SK-N-SH (cell line): Measurements from ENCODE around the gene SLC23A3. TPM values are rescaled to one million over a fixed set of nuclear protein-coding genes. Genes with fewer than 3 reads are reported as not detected.
A peak's percentile ranks its signal among the peaks of the same experiment; 100 is the strongest.

ENCODE experiments used
- CTCF ChIA-PET: fragments of 300-600, 350-600 bp; formaldehyde crosslinking; extraction: SDS; loops from one replicate; lab custom pipeline; 2021; lab: Yijun Ruan, JAX
- POLR2A ChIA-PET: fragments of 350-600 bp; sonication (Branson Sonifier 250); formaldehyde crosslinking; extraction: SDS; loops from one replicate; lab custom pipeline; 2020; ENCODE audit warnings: antibody characterized with exemption, inconsistent platforms; lab: Yijun Ruan, JAX
- DNase-seq: peaks from one replicate; pipeline ENCODE4 v3.0.0; 2012
- H2AFZ ChIP-seq: fragments of 200-600 bp; sonication (generic); 2 replicates; pipeline ENCODE4 v1.8.1; 2016; ENCODE audit warnings: antibody characterized with exemption, mild to moderate bottlenecking, low read depth
- H3F3A ChIP-seq: fragments of 200-600 bp; sonication (generic); replicated peaks from 2 replicates; pipeline ENCODE3; 2016; ENCODE audit warnings: antibody characterized with exemption, mild to moderate bottlenecking; ENCODE audit not compliant: insufficient read depth
- H3K27ac ChIP-seq, 2 experiments: fragments of 200-500 bp in 1 of 2; fragments of 200-600 bp in 1 of 2; sonication (Bioruptor generic) in 1 of 2; sonication (generic), shearing (Covaris generic) in 1 of 2; 2 replicates each; pipeline versions ENCODE4 v1.5.1 to v1.6.1; 2014 to 2016; ENCODE audit warnings: low read depth in 2 of 2, inconsistent platforms in 1 of 2, low read length in 1 of 2, mild to moderate bottlenecking in 1 of 2, mixed read lengths in 1 of 2
- H3K27me3 ChIP-seq: fragments of 200-600 bp; sonication (generic), shearing (Covaris generic); 2 replicates; pipeline ENCODE4 v1.6.1; 2016; ENCODE audit warnings: mixed run types; ENCODE audit not compliant: insufficient read depth
- H3K36me3 ChIP-seq, 2 experiments: fragments of 200-500 bp in 1 of 2; fragments of 200-600 bp in 1 of 2; sonication (Bioruptor generic) in 1 of 2; sonication (generic) in 1 of 2; replicated peaks in 1 of 2; 2 replicates each; pipeline versions ENCODE3 to v1.5.1; 2014 to 2016; ENCODE audit warnings: low read length in 1 of 2, mild to moderate bottlenecking in 1 of 2; ENCODE audit not compliant: insufficient read depth in 2 of 2, control insufficient read depth in 1 of 2
- H3K4me1 ChIP-seq, 2 experiments: fragments of 200-500 bp in 1 of 2; fragments of 200-600 bp in 1 of 2; sonication (Bioruptor generic) in 1 of 2; sonication (generic), shearing (Covaris generic) in 1 of 2; 2 replicates each; pipeline versions ENCODE4 v1.5.1 to v1.6.1; 2014 to 2016; ENCODE audit warnings: low read depth in 1 of 2, low read length in 1 of 2, mixed run types in 1 of 2; ENCODE audit not compliant: insufficient read depth in 2 of 2, control insufficient read depth in 1 of 2
- H3K4me2 ChIP-seq: fragments of 200-600 bp; sonication (generic), shearing (Covaris generic); 2 replicates; pipeline ENCODE4 v1.6.1; 2017; ENCODE audit warnings: mixed run types
- H3K4me3 ChIP-seq, 2 experiments: fragments of 200-500 bp in 1 of 2; fragments of 200-600 bp in 1 of 2; sonication (Bioruptor generic) in 1 of 2; sonication (generic), shearing (Covaris generic) in 1 of 2; 2 replicates each; pipeline versions ENCODE4 v1.5.1 to v1.8.1; 2014 to 2016; ENCODE audit warnings: low read depth in 2 of 2, inconsistent platforms in 1 of 2, low read length in 1 of 2, mild to moderate bottlenecking in 1 of 2, mixed read lengths in 1 of 2, moderate library complexity in 1 of 2
- H3K79me2 ChIP-seq: fragments of 200-600 bp; sonication (generic); 2 replicates; pipeline ENCODE4 v1.8.1; 2017; ENCODE audit warnings: mild to moderate bottlenecking; ENCODE audit not compliant: insufficient read depth
- H3K9ac ChIP-seq: fragments of 200-600 bp; sonication (generic); 2 replicates; pipeline ENCODE4 v1.6.1; 2017; ENCODE audit warnings: mixed run types
- H3K9me2 ChIP-seq: fragments of 200-600 bp; sonication (generic); 2 replicates; pipeline ENCODE4 v1.6.1; 2017; ENCODE audit warnings: mixed run types
- H3K9me3 ChIP-seq: fragments of 200-600 bp; sonication (generic); 2 replicates; pipeline ENCODE4 v1.6.1; 2017; ENCODE audit warnings: mixed run types, mild to moderate bottlenecking, moderate library complexity
- H4K20me1 ChIP-seq: fragments of 200-600 bp; sonication (generic); 2 replicates; pipeline ENCODE4 v1.6.1; 2017; ENCODE audit warnings: mild to moderate bottlenecking, mixed run types; ENCODE audit not compliant: insufficient read depth
- EP300 ChIP-seq, 2 experiments: IDR thresholded peaks; 2 replicates each; pipeline versions ENCODE4 v1.4.0 to v1.6.1; 2012; ENCODE audit warnings: borderline replicate concordance in 1 of 2, low read depth in 1 of 2, low read length in 1 of 2
- FOSL2 ChIP-seq: IDR thresholded peaks from 2 replicates; pipeline ENCODE4 v1.4.0; 2012; ENCODE audit warnings: low read depth, mild to moderate bottlenecking, moderate library complexity, borderline replicate concordance
- FOXJ3 ChIP-seq: sonication (generic); formaldehyde crosslinking; IDR thresholded peaks from 2 replicates; pipeline ENCODE4 v1.5.1; 2020; ENCODE audit warnings: mild to moderate bottlenecking, missing genetic modification reagents
- GABPA ChIP-seq: IDR thresholded peaks from 2 replicates; pipeline ENCODE4 v1.4.0; 2012; ENCODE audit warnings: low read depth, mild to moderate bottlenecking
- GATA2 ChIP-seq: sonication (generic); formaldehyde crosslinking; IDR thresholded peaks from 2 replicates; pipeline ENCODE4 v1.5.0; 2020; ENCODE audit warnings: mild to moderate bottlenecking, missing genetic modification reagents
- MXI1 ChIP-seq: IDR thresholded peaks from 2 replicates; pipeline ENCODE4 v1.6.1; 2012; ENCODE audit warnings: mild to moderate bottlenecking, low read depth, low read length, improper control_type of control experiment
- NFIC ChIP-seq: IDR thresholded peaks from 2 replicates; pipeline ENCODE4 v1.4.0; 2012; ENCODE audit warnings: borderline replicate concordance
- RAD21 ChIP-seq: IDR thresholded peaks from 2 replicates; pipeline ENCODE4 v1.6.1; 2012; ENCODE audit warnings: mild to moderate bottlenecking, low read length
- RCOR1 ChIP-seq: fragments of 150-350 bp; IDR thresholded peaks from 2 replicates; pipeline ENCODE4 v1.6.1; 2017; ENCODE audit warnings: antibody characterized with exemption, low read length
- REST ChIP-seq: IDR thresholded peaks from 2 replicates; pipeline ENCODE4 v1.6.1; 2012; ENCODE audit warnings: mild to moderate bottlenecking, low read depth, low read length, moderate library complexity
- RFX5 ChIP-seq: IDR thresholded peaks from 2 replicates; pipeline ENCODE4 v1.6.1; 2012; ENCODE audit warnings: mild to moderate bottlenecking, improper control_type of control experiment, low read length
- ZBTB33 ChIP-seq: IDR thresholded peaks from 2 replicates; pipeline ENCODE4 v1.4.0; 2012; ENCODE audit warnings: low read depth, borderline replicate concordance
- WGBS: methylation state at CpG from one replicate; pipeline ENCODE4 v1.1.6; 2017; ENCODE audit warnings: low lambda C conversion rate; 5-methylcytosine and 5-hydroxymethylcytosine counted together
- polyA plus RNA-seq, 3 experiments: library from polyadenylated mRNA; depleted of rRNA; stranded (reverse); fragments of >200 nt; gene quantifications; 2 replicates each; pipeline ENCODE4 v1.2.3, GENCODE V29; 2012
- TF ChIP-seq, protein P1 (sequence below): fragments of 150-350 bp; IDR thresholded peaks from 2 replicates; pipeline ENCODE4 v1.6.1; 2017; ENCODE audit warnings: antibody characterized with exemption, low read length, low read depth, borderline replicate concordance

The SLC23A3 gene
- polyA plus RNA-seq, 1 of the 3 experiments (the other 2 are of a cell fraction) = 2.1 TPM

- TF ChIP-seq REST (peak; percentile 55; the same call in 1 of the 2 replicates), RAD21 (no peak), FOSL2 (no peak), FOXJ3 (CRISPR knock-in tag) (no peak), MXI1 (no peak), EP300 (IDR thresholded peaks at IDR 0.05; ENCODE audit: borderline replicate concordance in 1 of 2, low read depth in 1 of 2, low read length in 1 of 2) (0 out of 4 replicates have a peak, but pooled peaks of 1 of the 2 experiments have one; percentile 3)
These were observed 6.3 kb upstream of the SLC23A3 start (continued) for GRCh38 chr2:219175928-219176817.

DNA sequence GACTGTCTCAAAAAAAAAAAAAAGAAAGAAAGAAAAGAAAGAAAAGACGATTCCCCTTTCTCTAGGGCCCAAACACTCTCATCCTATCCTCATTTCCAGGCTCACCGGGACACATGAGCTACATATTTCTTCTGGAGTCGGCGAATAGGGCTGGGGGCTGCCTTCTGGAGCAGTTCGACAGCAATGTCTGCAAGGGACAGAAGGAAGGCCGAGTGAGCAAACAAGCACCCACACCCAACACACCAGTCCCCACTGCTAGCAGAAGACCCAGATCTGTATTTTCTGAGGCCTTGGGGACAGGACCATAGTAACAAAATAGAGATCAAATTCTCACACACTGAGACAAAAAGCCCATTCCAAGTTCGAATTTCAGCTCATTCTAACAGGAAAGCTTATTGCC, 5.7 kb upstream of the SLC23A3 start:
- Histone ChIP-seq H3K4me2 (peak overlapping the region; percentile 96), H3K4me1 (peaks cover 0 to 17% of the 10 kb centered on the region in 2 experiments; a peak in 2 of 4 replicates), H3K27me3 (no peaks in the 10 kb centered on the region), H3K4me3 (peak overlapping the region in 1 of 2 experiments; percentile 89; a peak in 2 of 4 replicates), H3K27ac (no peak overlapping the region), H3K9ac (no peak overlapping the region), H3K9me3 (no peaks in the 10 kb centered on the region), H4K20me1 (peaks cover 10% of the 10 kb centered on the region), H2AFZ (no peak overlapping the region), H3K79me2 (peaks cover 35% of the 10 kb centered on the region), H3K36me3 (peaks cover 18 to 43% of the 10 kb centered on the region in 2 experiments), H3K9me2 (no peaks in the 10 kb centered on the region), H3F3A (peaks cover 10% of the 10 kb centered on the region)
- WGBS = 82% methylated on average over 7 of the region's 7 CpGs
- no peak for DNase-seq
- TF ChIP-seq RFX5 (no peak), RCOR1 (no peak), GABPA (no peak), GATA2 (no peak), ZBTB33 (no peak), EP300 (IDR thresholded peaks at IDR 0.05; ENCODE audit: borderline replicate concordance in 1 of 2, low read depth in 1 of 2, low read length in 1 of 2) (no peak), NFIC (no peak)
- TF ChIP-seq, protein P1, sequence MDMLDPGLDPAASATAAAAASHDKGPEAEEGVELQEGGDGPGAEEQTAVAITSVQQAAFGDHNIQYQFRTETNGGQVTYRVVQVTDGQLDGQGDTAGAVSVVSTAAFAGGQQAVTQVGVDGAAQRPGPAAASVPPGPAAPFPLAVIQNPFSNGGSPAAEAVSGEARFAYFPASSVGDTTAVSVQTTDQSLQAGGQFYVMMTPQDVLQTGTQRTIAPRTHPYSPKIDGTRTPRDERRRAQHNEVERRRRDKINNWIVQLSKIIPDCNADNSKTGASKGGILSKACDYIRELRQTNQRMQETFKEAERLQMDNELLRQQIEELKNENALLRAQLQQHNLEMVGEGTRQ = no peak
- CTCF ChIA-PET = interaction anchor here (0.6 to 8.7 kb wide), 19 partner anchors 11 to 374 kb away, joined by 3 to 104 read pairs (median 4); partner anchors contain the start of genes DNAJB2, GLB1L, NHEJ1 and STK16
- POLR2A ChIA-PET = interaction anchor here (0.9 to 2.3 kb wide), 3 partner anchors 10 to 172 kb away, joined by 3 to 13 read pairs (median 5); partner anchors contain the start of gene ABCB6
